Upper lobe of left lung (tissue), 6 donors: ENCODE measurements around the gene ATL2. TPM values are rescaled to one million over a fixed set of nuclear protein-coding genes. Genes with fewer than 3 reads are reported as not detected.
A peak's percentile ranks its signal among the peaks of the same experiment; 100 is the strongest.

ENCODE experiments used
- ATAC-seq, 2 donors: fragments of 200-7000 bp; cut with Tn5 transposase; one replicate each; pipeline ENCODE4 v1.9.1; 2022; ENCODE audit warnings: mild to moderate bottlenecking in 2 of 2, moderate library complexity in 2 of 2; ENCODE audit not compliant: low FRiP score in 2 of 2
- DNase-seq, 2 donors: peaks; one replicate each; pipeline ENCODE4 v3.0.0-alpha.2; 2019 to 2020
- H3K27ac ChIP-seq, 4 donors: fragments of 200-600 bp; sonication (generic); one replicate each; pipeline ENCODE4 v1.5.1; 2016 to 2019
- H3K27me3 ChIP-seq, 4 donors: fragments of 200-600 bp; sonication (generic); one replicate each; pipeline ENCODE4 v1.5.1; 2017 to 2019
- H3K36me3 ChIP-seq, 4 donors: fragments of 200-600 bp; sonication (generic); one replicate each; pipeline ENCODE4 v1.5.1; 2016 to 2019
- H3K4me1 ChIP-seq, 4 donors: fragments of 200-600 bp; sonication (generic); one replicate each; pipeline ENCODE4 v1.5.1; 2018 to 2019
- H3K4me3 ChIP-seq, 4 donors: fragments of 200-600 bp; sonication (generic); one replicate each; pipeline ENCODE4 v1.5.1; 2017 to 2019; ENCODE audit warnings: mild to moderate bottlenecking in 2 of 4, moderate library complexity in 1 of 4
- H3K9me3 ChIP-seq, 4 donors: fragments of 200-600 bp; sonication (generic); one replicate each; pipeline ENCODE4 v1.5.1; 2018 to 2019
- EP300 ChIP-seq, 4 donors: sonication (generic); formaldehyde crosslinking; IDR thresholded peaks; one replicate each; pipeline ENCODE4 v1.5.1; 2017; ENCODE audit warnings: antibody characterized with exemption in 4 of 4, control low read depth in 2 of 4
- POLR2A ChIP-seq, 4 donors: fragments of 450-650 bp; IDR thresholded peaks; one replicate each; pipeline ENCODE4 v1.5.1; 2016 to 2017; ENCODE audit warnings: antibody characterized with exemption in 4 of 4, mild to moderate bottlenecking in 2 of 4
- POLR2AphosphoS5 ChIP-seq, 2 donors: sonication (generic); formaldehyde crosslinking; IDR thresholded peaks; one replicate each; pipeline ENCODE4 v1.5.1; 2017; ENCODE audit warnings: antibody characterized with exemption in 2 of 2
- WGBS, 2 donors: methylation state at CpG; one replicate each; pipeline ENCODE4 v1.1.5; 2017 to 2018; 5-methylcytosine and 5-hydroxymethylcytosine counted together
- total RNA-seq, 6 donors: library from RNA; depleted of rRNA in 4 of 6; stranded (reverse); fragments of >200 nt in 4 of 6; gene quantifications; one replicate each; pipeline versions ENCODE4 v1.1.0 to v1.2.1, GENCODE V29; 2016 to 2021
- TF ChIP-seq, protein P1 (sequence below), 6 experiments: fragments of 450-650 bp in 4 of 6; fragments of 200-600 bp in 2 of 6; sonication (generic) in 2 of 6; IDR thresholded peaks; one replicate each; pipeline ENCODE4 v1.5.1; 2016 to 2019; ENCODE audit warnings: antibody characterized with exemption in 6 of 6
- donor health status: DM: no; HTN: no; CAD: no; lungs with moderate emphysema.
- donor health status: DM: no; HTN: yes; CAD: no; lungs with severe emphysema.

ATL2 gene
- total RNA-seq, 6 donors from 2014 or later: 43.9 to 150 (median 68.1) TPM

DNA sequence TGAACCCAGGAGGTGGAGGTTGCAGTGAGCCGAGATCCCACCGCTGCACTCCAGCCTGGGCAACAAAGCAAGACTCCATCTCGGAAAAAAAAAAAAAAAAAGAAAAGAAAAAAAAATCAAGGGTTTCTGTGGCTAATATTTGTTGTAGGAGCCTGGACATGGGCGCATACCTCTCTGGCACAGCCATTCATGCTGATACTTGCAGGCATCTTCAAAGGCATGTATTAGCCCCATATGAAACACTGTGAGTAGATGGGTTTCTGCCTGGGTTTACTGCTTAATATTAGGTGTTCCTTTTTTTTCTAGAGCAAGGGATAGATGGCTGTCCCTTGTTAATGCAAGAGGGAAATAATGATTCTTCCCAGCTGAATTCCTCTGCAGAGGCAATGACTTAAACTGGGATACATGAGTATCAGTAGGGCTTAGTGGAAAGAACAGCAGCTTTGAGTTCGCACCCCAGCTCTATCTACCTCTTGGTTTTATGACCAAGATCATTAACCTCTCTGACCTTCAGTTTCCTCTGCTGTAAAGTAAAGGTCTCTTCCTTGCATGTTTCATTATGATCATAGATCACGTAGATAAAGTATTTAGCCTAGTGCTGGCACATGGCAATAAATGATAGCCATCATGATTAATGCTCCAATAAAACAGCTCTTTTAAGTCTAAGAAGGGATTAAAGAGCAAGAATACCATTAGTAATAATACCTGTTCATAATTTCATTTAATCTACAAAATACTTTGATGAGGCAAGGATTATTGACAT is 4.5 kb upstream of the ATL2 start:
- WGBS, 2 donors: 90 to 95% methylated on average over 6 of the region's 6 CpGs

DNA sequence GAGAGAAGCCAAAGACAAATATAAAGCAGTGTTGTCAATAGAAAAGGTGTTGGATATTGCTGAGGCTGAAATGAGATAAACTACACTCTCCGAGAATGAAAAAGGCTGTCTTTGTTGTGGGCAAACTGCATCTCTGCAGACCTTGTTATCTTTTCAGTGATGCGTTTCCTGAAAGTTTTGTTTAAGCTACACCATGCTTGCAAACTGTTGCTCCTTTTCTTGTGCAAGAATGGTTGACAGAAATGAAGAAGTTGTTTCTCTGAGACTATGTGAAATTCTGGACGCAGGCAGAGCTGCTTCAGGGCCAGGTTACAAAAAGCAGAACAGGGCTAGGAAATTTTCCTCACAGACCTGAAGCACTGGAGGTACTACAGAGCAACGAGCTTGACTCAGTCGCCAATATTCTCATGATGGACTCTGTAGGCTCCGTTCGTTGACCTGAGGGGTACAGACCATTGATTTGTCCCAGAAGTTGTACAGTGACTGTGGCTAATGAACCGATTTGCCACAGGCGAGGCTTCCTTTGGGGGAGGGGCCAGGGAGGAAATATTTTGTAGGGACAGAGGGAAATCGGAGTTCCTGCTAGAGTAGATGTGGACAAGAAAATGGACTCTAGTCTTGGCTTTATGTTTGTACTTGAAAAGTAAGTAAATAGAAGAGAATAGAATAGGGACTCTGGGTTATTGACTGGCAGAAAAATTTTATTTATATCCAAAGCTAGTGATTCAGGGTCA is 3.5 kb upstream of the ATL2 start:
- H3K27ac ChIP-seq: peak overlapping the region in 3 of 4 donors; percentile 36 to 59 (median 54)
- DNase-seq: peak in 1 of 2 donors; percentile 26
- ATAC-seq: no peak
- no peak for TF ChIP-seq POLR2A (IDR thresholded peaks at IDR 0.05)
- no peak for TF ChIP-seq EP300 (IDR thresholded peaks at IDR 0.05)
- no peak for TF ChIP-seq POLR2AphosphoS5 (IDR thresholded peaks at IDR 0.05)
- TF ChIP-seq, protein P1, sequence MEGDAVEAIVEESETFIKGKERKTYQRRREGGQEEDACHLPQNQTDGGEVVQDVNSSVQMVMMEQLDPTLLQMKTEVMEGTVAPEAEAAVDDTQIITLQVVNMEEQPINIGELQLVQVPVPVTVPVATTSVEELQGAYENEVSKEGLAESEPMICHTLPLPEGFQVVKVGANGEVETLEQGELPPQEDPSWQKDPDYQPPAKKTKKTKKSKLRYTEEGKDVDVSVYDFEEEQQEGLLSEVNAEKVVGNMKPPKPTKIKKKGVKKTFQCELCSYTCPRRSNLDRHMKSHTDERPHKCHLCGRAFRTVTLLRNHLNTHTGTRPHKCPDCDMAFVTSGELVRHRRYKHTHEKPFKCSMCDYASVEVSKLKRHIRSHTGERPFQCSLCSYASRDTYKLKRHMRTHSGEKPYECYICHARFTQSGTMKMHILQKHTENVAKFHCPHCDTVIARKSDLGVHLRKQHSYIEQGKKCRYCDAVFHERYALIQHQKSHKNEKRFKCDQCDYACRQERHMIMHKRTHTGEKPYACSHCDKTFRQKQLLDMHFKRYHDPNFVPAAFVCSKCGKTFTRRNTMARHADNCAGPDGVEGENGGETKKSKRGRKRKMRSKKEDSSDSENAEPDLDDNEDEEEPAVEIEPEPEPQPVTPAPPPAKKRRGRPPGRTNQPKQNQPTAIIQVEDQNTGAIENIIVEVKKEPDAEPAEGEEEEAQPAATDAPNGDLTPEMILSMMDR (IDR thresholded peaks at IDR 0.05): no peak
- H3K4me3 ChIP-seq: no peak overlapping the region
- H3K27me3 ChIP-seq: no peaks in the 10 kb centered on the region
- no peaks in the 10 kb centered on the region for H3K36me3 ChIP-seq
- peaks cover 6 to 17% (median 10%) of the 10 kb centered on the region in 4 donors for H3K4me1 ChIP-seq
- 47 to 57% methylated on average over 10 of the region's 10 CpGs for WGBS, 2 donors
- no peaks in the 10 kb centered on the region for H3K9me3 ChIP-seq

More for the DNA sequence above, 4.5 kb upstream of the ATL2 start:
- TF ChIP-seq, protein P1 (IDR thresholded peaks at IDR 0.05): no peak
- TF ChIP-seq POLR2AphosphoS5 (IDR thresholded peaks at IDR 0.05) (no peak), EP300 (IDR thresholded peaks at IDR 0.05) (no peak), POLR2A (IDR thresholded peaks at IDR 0.05) (no peak)
- DNase-seq: no peak
- Histone ChIP-seq H3K36me3 (no peaks in the 10 kb centered on the region), H3K4me1 (peaks cover 5 to 11% (median 6%) of the 10 kb centered on the region in 4 donors), H3K4me3 (no peak overlapping the region), H3K27ac (no peak overlapping the region), H3K27me3 (no peaks in the 10 kb centered on the region), H3K9me3 (no peaks in the 10 kb centered on the region)
- no peak for ATAC-seq

DNA sequence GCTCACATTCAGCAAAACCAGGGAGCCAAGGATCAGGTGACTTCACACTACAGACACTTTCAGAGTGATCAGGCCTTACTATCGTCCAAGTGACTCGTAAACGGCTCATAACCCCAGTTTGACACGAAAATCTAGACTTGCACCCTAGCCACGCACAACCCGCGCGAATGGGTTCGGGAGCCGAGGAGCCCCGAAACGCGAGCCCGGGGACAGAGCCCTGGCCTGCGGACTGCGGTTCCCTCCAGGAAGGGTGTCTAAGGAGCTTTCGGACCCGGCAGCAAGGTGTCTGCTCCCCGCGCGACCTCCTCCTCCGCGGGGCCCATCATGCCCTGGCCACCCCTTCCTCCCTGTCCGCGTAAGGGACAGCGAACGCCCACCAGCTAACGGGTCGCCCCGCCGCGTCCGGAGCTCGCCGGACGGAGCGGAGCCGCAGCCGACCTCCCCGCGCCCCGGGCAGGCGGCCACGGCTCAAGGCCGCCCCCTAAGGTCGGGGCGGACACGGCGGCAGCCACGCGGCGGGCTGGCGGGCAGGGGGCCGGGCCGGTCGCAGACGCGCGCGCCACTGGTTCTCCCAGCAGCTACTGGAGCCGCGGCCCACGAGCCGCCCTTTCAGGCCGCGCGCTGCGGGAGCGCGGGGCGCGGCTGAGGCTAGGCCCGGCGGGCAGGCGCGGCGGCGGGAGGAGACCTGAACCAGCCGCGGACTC is 575 bp downstream of the ATL2 start:
- 0 to 1% methylated on average over 4 to 23 of the region's 80 CpGs for WGBS, 2 donors
- Histone ChIP-seq H3K27me3 (no peaks in the 10 kb centered on the region), H3K36me3 (no peaks in the 10 kb centered on the region), H3K4me1 (peaks cover 30 to 50% (median 35%) of the 10 kb centered on the region in 4 donors), H3K9me3 (no peaks in the 10 kb centered on the region), H3K4me3 (peak overlapping the region; percentile 73 to 92 (median 86)), H3K27ac (peak overlapping the region; percentile 94 to 100 (median 98))
- TF ChIP-seq EP300 (IDR thresholded peaks at IDR 0.05): no peak
- TF ChIP-seq POLR2AphosphoS5 (IDR thresholded peaks at IDR 0.05): peak; percentile 40 to 49
- TF ChIP-seq, protein P1 (IDR thresholded peaks at IDR 0.05): peak; percentile 71 to 94 (median 92)
- DNase-seq (peak; percentile 65 to 95), ATAC-seq (peak; percentile 85 to 89)

- peak overlapping the region; percentile 73 to 92 (median 86) for H3K4me3 ChIP-seq
- peak overlapping the region; percentile 94 to 100 (median 98) for H3K27ac ChIP-seq
- ATAC-seq (peak; percentile 48 to 71), DNase-seq (peak in 1 of 2 donors; percentile 83)
- H3K9me3 ChIP-seq: no peaks in the 10 kb centered on the region
- H3K36me3 ChIP-seq: no peaks in the 10 kb centered on the region
- TF ChIP-seq POLR2A (IDR thresholded peaks at IDR 0.05): no peak
- TF ChIP-seq EP300 (IDR thresholded peaks at IDR 0.05): peak in 1 of 4 donors; percentile 29
- H3K4me1 ChIP-seq: peaks cover 30 to 57% (median 38%) of the 10 kb centered on the region in 4 donors
- no peaks in the 10 kb centered on the region for H3K27me3 ChIP-seq
- WGBS, 2 donors: 7 to 11% methylated on average over 19 of the region's 19 CpGs
Measured at GRCh38 chr2:38375696-38376345, 1.3 kb downstream of the ATL2 start.
